Measurements from ENCODE around the gene POLR1H.

- TF ChIP-seq, protein P1, sequence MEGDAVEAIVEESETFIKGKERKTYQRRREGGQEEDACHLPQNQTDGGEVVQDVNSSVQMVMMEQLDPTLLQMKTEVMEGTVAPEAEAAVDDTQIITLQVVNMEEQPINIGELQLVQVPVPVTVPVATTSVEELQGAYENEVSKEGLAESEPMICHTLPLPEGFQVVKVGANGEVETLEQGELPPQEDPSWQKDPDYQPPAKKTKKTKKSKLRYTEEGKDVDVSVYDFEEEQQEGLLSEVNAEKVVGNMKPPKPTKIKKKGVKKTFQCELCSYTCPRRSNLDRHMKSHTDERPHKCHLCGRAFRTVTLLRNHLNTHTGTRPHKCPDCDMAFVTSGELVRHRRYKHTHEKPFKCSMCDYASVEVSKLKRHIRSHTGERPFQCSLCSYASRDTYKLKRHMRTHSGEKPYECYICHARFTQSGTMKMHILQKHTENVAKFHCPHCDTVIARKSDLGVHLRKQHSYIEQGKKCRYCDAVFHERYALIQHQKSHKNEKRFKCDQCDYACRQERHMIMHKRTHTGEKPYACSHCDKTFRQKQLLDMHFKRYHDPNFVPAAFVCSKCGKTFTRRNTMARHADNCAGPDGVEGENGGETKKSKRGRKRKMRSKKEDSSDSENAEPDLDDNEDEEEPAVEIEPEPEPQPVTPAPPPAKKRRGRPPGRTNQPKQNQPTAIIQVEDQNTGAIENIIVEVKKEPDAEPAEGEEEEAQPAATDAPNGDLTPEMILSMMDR (conservative IDR thresholded peaks at IDR 0.05; ENCODE audit: low read depth, low read length) = no peak
- TF ChIP-seq EZH2phosphoT487 (IDR thresholded peaks at IDR 0.05; ENCODE audit: borderline replicate concordance, low read length) = no peak
Observed at GRCh38 chr6:30031381-30031780, 29.7 kb upstream of the POLR1H start.

All from PC-3 (cell line).